HCT116 (cell line): ENCODE results near the gene P2RX5. TPM values are rescaled to one million over a fixed set of nuclear protein-coding genes. Genes with fewer than 3 reads are reported as not detected.

Experiments
- ATAC-seq: fragments of 200-7000 bp; cut with Tn5 transposase; 2 replicates; pipeline ENCODE4 v1.9.1; 2020; ENCODE audit warnings: mild to moderate bottlenecking, moderate library complexity
- BruUV-seq: library from RNA; stranded (reverse); fragments of 400-500 nt; replicated peaks from 2 replicates; lab custom pipeline; 2021; lab: Mats Ljungman, UMichigan
- CTCF ChIA-PET: fragments of 300-600 bp; sonication (Branson Sonifier 250); formaldehyde crosslinking; loops from one replicate; lab custom pipeline; 2021; ENCODE audit warnings: antibody characterized with exemption; lab: Charles Lee
- POLR2A ChIA-PET: fragments of 300-600, 350-600 bp; sonication (Branson Sonifier 250); formaldehyde crosslinking; loops from one replicate; lab custom pipeline; 2021; ENCODE audit warnings: antibody characterized with exemption; lab: Charles Lee
- RAD21 ChIA-PET, 2 experiments: fragments of 300-600 bp; sonication (Branson Sonifier 250); formaldehyde crosslinking; loops; one replicate each; lab custom pipeline; 2023; ENCODE audit warnings: low total read pairs in 2 of 2; ENCODE audit not compliant: uncharacterized antibody in 2 of 2, unreplicated experiment in 2 of 2, low non-redundant PET in 1 of 2; lab: Charles Lee
- DNase-seq: peaks from one replicate; pipeline ENCODE4 v3.0.0-alpha.2; 2010; ENCODE audit warnings: low read depth, low spot score
- H2AFZ ChIP-seq: fragments of 200-600 bp; shearing (Covaris generic), sonication (generic); 2 replicates; pipeline ENCODE4 v1.6.1; 2017; ENCODE audit warnings: low read depth, mixed run types, mixed read lengths, antibody characterized with exemption, low read length; ENCODE audit not compliant: poor library complexity, severe bottlenecking
- H3K27ac ChIP-seq: 2 replicates; pipeline ENCODE4 v1.5.1; 2012; ENCODE audit warnings: low read depth, low read length
- H3K27me3 ChIP-seq: fragments of 200-600 bp; sonication (generic); 2 replicates; pipeline ENCODE4 v1.6.1; 2016; ENCODE audit warnings: mixed run types, low read length, mixed read lengths; ENCODE audit not compliant: insufficient read depth
- H3K36me3 ChIP-seq, 2 experiments: fragments of 200-500 bp in 1 of 2; fragments of 200-600 bp in 1 of 2; sonication (Bioruptor generic) in 1 of 2; sonication (generic) in 1 of 2; 2 replicates each; pipeline versions ENCODE4 v1.5.1 to v1.6.1; 2014 to 2016; ENCODE audit warnings: low read length in 2 of 2, inconsistent platforms in 1 of 2, mixed read lengths in 1 of 2, mixed run types in 1 of 2; ENCODE audit not compliant: insufficient read depth in 2 of 2, control insufficient read depth in 1 of 2
- H3K4me1 ChIP-seq, 2 experiments: fragments of 200-600 bp in 1 of 2; sonication (generic) in 1 of 2; 2 replicates each; pipeline versions ENCODE4 v1.5.1 to v1.6.1; 2012 to 2017; ENCODE audit warnings: low read length in 2 of 2, inconsistent platforms in 1 of 2, mild to moderate bottlenecking in 1 of 2, mixed read lengths in 1 of 2, mixed run types in 1 of 2, moderate library complexity in 1 of 2; ENCODE audit not compliant: insufficient read depth in 2 of 2, control insufficient read depth in 1 of 2
- H3K4me2 ChIP-seq: fragments of 200-600 bp; sonication (generic); 2 replicates; pipeline ENCODE4 v1.6.1; 2017; ENCODE audit warnings: mixed run types, low read length, mixed read lengths
- H3K4me3 ChIP-seq, 2 experiments: fragments of 200-600 bp in 1 of 2; sonication (generic) in 1 of 2; replicated peaks in 1 of 2; 2 replicates each; pipeline ENCODE4 v1.5.1; 2011 to 2016; ENCODE audit warnings: low read length in 2 of 2, control low read depth in 1 of 2, low read depth in 1 of 2, mild to moderate bottlenecking in 1 of 2, mixed read lengths in 1 of 2, mixed run types in 1 of 2
- H3K79me2 ChIP-seq: fragments of 200-600 bp; sonication (generic); 2 replicates; pipeline ENCODE4 v1.6.1; 2017; ENCODE audit warnings: mild to moderate bottlenecking, mixed run types, low read length, moderate library complexity, mixed read lengths; ENCODE audit not compliant: insufficient read depth
- H3K9ac ChIP-seq: fragments of 200-600 bp; sonication (generic); 2 replicates; pipeline ENCODE4 v1.6.1; 2016; ENCODE audit warnings: low read length, mixed read lengths
- H3K9me2 ChIP-seq: fragments of 200-600 bp; sonication (generic), shearing (Covaris generic); 2 replicates; pipeline ENCODE4 v1.6.1; 2017; ENCODE audit warnings: mixed run types, mild to moderate bottlenecking, moderate library complexity; ENCODE audit not compliant: insufficient read depth
- H3K9me3 ChIP-seq, 2 experiments: fragments of 200-500 bp in 1 of 2; fragments of 200-600 bp in 1 of 2; sonication (Bioruptor generic) in 1 of 2; sonication (generic) in 1 of 2; 2 replicates each; pipeline ENCODE4 v1.6.1; 2014 to 2017; ENCODE audit warnings: low read length in 2 of 2, mixed read lengths in 2 of 2, inconsistent platforms in 1 of 2, low read depth in 1 of 2, mild to moderate bottlenecking in 1 of 2, mixed run types in 1 of 2, moderate library complexity in 1 of 2; ENCODE audit not compliant: control insufficient read depth in 1 of 2, insufficient read depth in 1 of 2
- H4K20me1 ChIP-seq: fragments of 200-600 bp; sonication (generic), shearing (Covaris generic); 2 replicates; pipeline ENCODE4 v1.6.1; 2017; ENCODE audit warnings: mixed run types, mild to moderate bottlenecking, moderate library complexity; ENCODE audit not compliant: insufficient read depth
- ATF3 ChIP-seq: IDR thresholded peaks from 2 replicates; pipeline ENCODE4 v1.6.1; 2012
- CEBPB ChIP-seq: IDR thresholded peaks from 2 replicates; pipeline ENCODE4 v1.6.1; 2012; ENCODE audit warnings: low read depth
- CTCF ChIP-seq, 3 experiments: fragments of 200-600 bp in 1 of 3; sonication (generic) in 1 of 3; IDR thresholded peaks in 2 of 3; conservative IDR thresholded peaks in 1 of 3; 2 replicates each; pipeline ENCODE4 v1.5.1; 2012 to 2017; ENCODE audit warnings: low read depth in 2 of 3, low read length in 2 of 3, antibody characterized with exemption in 1 of 3, borderline replicate concordance in 1 of 3, control low read depth in 1 of 3, mild to moderate bottlenecking in 1 of 3, mixed read lengths in 1 of 3, mixed run types in 1 of 3, moderate library complexity in 1 of 3; ENCODE audit not compliant: insufficient read depth in 1 of 3
- EGR1 ChIP-seq: IDR thresholded peaks from 2 replicates; pipeline ENCODE4 v1.6.1; 2012; ENCODE audit warnings: low read depth
- EZH2 ChIP-seq: fragments of 200-600 bp; sonication (generic); IDR thresholded peaks from 2 replicates; pipeline ENCODE4 v1.6.1; 2017; ENCODE audit warnings: antibody characterized with exemption, mixed run types
- EZH2phosphoT487 ChIP-seq: fragments of 200-600 bp; IDR thresholded peaks from 2 replicates; pipeline ENCODE4 v1.6.1; 2018; ENCODE audit warnings: antibody characterized with exemption, borderline replicate concordance
- FOSL1 ChIP-seq: IDR thresholded peaks from 2 replicates; pipeline ENCODE4 v1.6.1; 2012; ENCODE audit warnings: low read depth
- JUND ChIP-seq: IDR thresholded peaks from 2 replicates; pipeline ENCODE4 v1.6.1; 2012
- MAX ChIP-seq: IDR thresholded peaks from 2 replicates; pipeline ENCODE4 v1.6.1; 2012
- POLR2A ChIP-seq: IDR thresholded peaks from 2 replicates; pipeline ENCODE4 v1.7.0; 2011; ENCODE audit warnings: borderline replicate concordance; ENCODE audit not compliant: insufficient read depth, insufficient read length; ENCODE audit errors: extremely low read depth
- SIN3A ChIP-seq: IDR thresholded peaks from 2 replicates; pipeline ENCODE4 v1.6.1; 2012; ENCODE audit warnings: low read depth
- SP1 ChIP-seq: IDR thresholded peaks from 2 replicates; pipeline ENCODE4 v1.6.1; 2012; ENCODE audit warnings: low read depth
- SRF ChIP-seq: IDR thresholded peaks from 2 replicates; pipeline ENCODE4 v1.6.1; 2012; ENCODE audit warnings: low read depth
- TCF7L2 ChIP-seq: IDR thresholded peaks from 2 replicates; pipeline ENCODE4 v1.7.0; 2011; ENCODE audit warnings: borderline replicate concordance, inconsistent platforms; ENCODE audit not compliant: insufficient read depth, insufficient read length; ENCODE audit errors: extremely low read depth
- YY1 ChIP-seq: IDR thresholded peaks from 2 replicates; pipeline ENCODE4 v1.6.1; 2011; ENCODE audit warnings: low read length, low read depth, moderate library complexity, mild to moderate bottlenecking; ENCODE audit not compliant: insufficient replicate concordance; ENCODE audit errors: extremely low read depth
- ZBTB33 ChIP-seq: IDR thresholded peaks from 2 replicates; pipeline ENCODE4 v1.6.1; 2011; ENCODE audit warnings: mild to moderate bottlenecking, low read length, moderate library complexity; ENCODE audit not compliant: insufficient replicate concordance; ENCODE audit errors: extremely low read depth
- ZFX ChIP-seq: fragments of 450-650 bp; IDR thresholded peaks from 2 replicates; pipeline ENCODE4 v1.6.1; 2017
- ZNF274 ChIP-seq: fragments of 200-500 bp; sonication (Bioruptor generic); IDR thresholded peaks from 2 replicates; pipeline ENCODE4 v1.6.1; 2014; ENCODE audit warnings: mild to moderate bottlenecking, low read depth, low read length, inconsistent platforms
- intact Hi-C: fragments of 100-400 bp; cut with micrococcal nuclease; formaldehyde crosslinking; loops from 2 replicates; pipeline ENCODE4 v1.10.0; 2022
- total RNA-seq: library from RNA; stranded (reverse); gene quantifications from one replicate; pipeline ENCODE4 v1.2.1, GENCODE V29; 2021; ENCODE audit not compliant: unreplicated experiment

Gene P2RX5
- total RNA-seq, 1 experiment from 2014 or later: 9.0 TPM

- no peak for DNase-seq
- intact Hi-C loops: no loop called here
- no peak overlapping the region for H3K4me2 ChIP-seq
- H4K20me1 ChIP-seq: no peaks in the 10 kb centered on the region; the same call in 1 of the 2 replicates
- TF ChIP-seq EGR1 (no peak), TCF7L2 (no peak), EZH2 (no peak), ZFX (no peak), ATF3 (no peak), FOSL1 (no peak), SRF (no peak), JUND (no peak), EZH2phosphoT487 (no peak), MAX (no peak), YY1 (no peak), CEBPB (no peak), CTCF (IDR thresholded peaks at IDR 0.05 in 2 of 3, conservative IDR thresholded peaks at IDR 0.05 in 1 of 3; ENCODE audit: borderline replicate concordance in 1 of 3, insufficient read depth in 1 of 3, low read depth in 2 of 3, low read length in 2 of 3) (no peak), SP1 (no peak), POLR2A (no peak), ZBTB33 (no peak), ZNF274 (no peak), SIN3A (no peak)
- TF ChIP-seq, all 23 proteins: peak for 0
- no peak overlapping the region for H3K27ac ChIP-seq
- H3K27me3 ChIP-seq: no peaks in the 10 kb centered on the region
- no peaks in the 10 kb centered on the region for H3K36me3 ChIP-seq
- H2AFZ ChIP-seq: no peak overlapping the region
- BruUV-seq: no TSS peak
- H3K4me3 ChIP-seq: no peak overlapping the region
- no peak overlapping the region for H3K9ac ChIP-seq
- ChIA-PET RAD21 (no interaction called here), CTCF (no interaction called here), POLR2A (interaction anchor here (0.6 kb wide), 1 partner anchor 632 kb away, joined by 3 read pairs; no protein-coding TSS in a partner anchor)
- no peaks in the 10 kb centered on the region for H3K9me3 ChIP-seq
- no peak for ATAC-seq
- no peaks in the 10 kb centered on the region for H3K4me1 ChIP-seq
- H3K79me2 ChIP-seq: no peaks in the 10 kb centered on the region
- no peaks in the 10 kb centered on the region for H3K9me2 ChIP-seq
Observed at GRCh38 chr17:3675886-3676285, 20.1 kb downstream of the P2RX5 start.
